HG03108 (cell line): ENCODE measurements around the gene CMTM8.

Source experiments
- ATAC-seq: cut with Tn5 transposase; IDR thresholded peaks from one replicate; pipeline ENCODE4 v1.9.1; 2021; ENCODE audit warnings: moderate library complexity; ENCODE audit not compliant: unreplicated experiment

CMTM8 gene

DNA sequence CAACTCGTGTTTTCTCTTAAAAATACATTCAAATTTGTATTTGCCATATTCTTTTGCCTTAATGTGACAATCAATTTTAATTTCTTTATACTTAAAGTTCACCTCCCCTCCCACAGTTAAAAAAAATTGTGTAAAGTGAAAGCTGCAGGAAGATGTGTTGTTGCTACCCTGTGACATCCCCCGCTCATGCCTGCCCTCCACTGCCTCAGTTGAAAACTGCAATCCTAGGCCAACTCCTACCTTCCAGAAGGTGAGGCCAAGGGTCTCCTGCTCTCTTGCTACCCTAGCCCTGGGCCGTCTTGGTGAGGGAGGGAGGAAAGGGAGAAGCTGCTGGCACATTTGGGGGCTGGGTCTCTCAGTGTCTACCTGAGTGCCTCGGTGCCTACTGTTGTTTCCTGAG is 96.2 kb downstream of the CMTM8 start:
- no peak for ATAC-seq

DNA sequence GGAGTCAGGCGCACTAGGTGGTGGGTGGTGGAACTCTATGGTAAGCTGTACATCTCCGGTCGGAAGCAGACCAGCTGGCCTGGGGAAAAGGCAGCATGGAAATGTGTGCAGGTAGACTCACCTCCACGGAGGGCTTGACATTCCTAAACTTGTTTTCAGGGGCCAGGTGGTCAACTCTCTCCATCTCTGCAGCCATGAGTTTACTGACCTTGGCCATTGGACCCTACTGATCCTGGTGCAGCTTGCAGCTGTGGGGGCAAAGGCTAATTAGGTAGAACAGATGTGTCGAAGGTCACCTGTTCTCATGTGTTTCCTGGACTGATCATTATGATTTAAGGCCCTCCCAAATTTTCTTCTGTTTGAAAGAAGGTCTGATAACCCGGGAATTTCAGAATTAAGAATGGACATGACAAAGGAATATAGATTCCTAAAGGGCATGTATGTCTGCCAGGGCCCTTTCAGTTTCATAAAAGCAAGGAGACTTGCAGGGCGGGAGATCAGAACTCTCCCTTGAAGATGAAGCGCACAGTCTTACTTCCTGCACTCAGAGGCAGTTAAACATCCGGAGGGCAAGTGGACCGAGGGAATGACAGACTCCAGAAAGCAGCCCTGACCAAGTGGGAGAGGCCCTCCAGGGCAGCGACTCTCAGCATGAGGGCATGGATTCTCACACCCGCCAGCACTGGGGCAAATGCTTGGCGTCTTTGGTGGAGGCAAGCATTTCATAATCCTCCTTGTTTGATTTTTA is 97.1 kb downstream of the CMTM8 start:
- no peak for ATAC-seq

DNA sequence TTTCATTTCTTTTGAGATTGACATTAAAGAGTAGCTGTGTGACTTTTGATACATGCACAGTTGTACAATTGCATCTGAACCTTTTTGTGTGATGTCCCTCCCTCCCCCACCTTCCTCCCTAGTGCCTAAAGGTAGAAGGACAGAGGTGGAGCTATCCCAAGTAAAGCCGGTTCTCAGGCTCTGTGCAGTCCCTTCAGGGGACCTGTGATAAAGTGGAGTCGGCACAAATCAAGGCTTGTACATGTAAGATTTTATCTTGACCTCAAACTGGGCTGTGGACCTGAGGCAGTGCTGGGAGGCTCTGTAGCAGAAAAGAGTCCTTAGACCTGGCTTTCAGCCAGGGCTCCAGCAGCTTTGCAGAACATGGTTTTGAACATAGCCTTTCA is 97.6 kb downstream of the CMTM8 start:
- no peak for ATAC-seq

DNA sequence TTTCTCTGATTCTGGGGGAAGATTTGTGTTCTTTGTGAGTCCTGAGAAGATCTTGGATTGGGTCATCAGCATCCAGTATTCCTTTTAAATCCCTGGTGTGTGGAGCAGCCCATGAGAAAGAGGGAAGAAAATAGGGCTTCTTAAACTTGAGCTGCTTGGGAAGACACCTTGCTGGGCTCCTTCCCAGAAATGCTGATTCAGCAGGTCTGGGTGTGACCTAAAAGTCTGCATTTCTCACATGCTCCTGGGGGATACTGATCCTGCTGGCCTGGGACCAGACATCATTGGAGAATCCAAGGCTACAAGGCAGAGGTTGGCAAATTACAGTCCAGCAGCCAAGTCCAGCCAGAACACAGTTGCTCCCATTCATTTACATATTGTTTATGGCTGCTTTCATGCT is 99.0 kb downstream of the CMTM8 start:
- ATAC-seq: no peak

DNA sequence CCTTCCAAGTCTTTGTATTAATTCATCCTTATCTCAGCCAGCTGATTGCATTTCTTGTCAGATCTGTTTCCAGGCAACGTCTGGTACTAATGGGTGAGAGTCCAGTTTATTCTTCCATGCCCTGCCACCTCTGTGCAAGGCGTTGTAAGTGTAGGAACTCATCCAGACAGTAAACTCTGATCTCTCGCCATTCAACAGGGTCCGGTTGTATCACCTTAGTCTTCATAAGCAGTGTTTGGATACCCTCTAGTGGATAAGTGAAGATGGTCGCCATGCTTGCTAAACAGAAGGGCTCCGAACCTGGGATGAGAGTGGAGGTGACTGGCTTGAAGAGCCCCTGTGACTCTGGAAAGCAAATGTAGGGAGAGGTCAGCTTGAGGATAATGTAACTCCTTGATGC is 101.6 kb downstream of the CMTM8 start:
- no peak for ATAC-seq

DNA sequence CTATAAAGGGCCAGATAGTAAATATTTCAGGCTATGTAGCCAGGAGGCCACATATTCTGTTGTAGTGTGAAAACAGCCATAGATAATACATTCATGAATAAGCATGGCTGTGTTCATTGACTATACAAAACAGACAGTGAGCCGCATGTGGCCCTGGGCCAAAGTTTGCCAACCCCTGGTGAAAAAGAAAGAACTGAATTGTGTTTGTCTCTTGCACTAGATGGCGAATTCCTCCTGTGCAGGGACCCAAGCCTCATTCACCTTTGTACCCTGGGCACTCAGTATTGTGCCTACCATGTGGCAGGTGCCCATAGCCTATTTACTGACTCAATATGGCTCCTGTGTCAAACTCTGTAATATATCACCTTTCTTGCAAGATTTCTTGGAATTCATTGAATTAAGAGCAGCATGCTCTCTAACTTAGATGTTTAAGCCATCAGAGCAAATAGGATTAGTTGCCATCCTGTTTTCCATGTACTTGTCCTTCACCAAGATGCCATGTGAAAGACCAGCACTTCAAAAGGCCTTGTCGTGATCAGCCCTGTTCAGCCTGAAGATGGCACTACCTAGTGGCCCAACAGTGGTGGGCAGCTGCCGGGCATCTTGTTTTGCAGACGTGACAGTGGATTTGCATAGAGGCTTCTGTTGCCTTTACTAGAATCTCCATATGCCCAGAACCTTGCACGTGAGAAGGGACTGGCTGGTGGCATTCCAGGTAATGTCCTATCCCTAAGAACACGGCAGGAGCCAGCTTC is 102.3 kb downstream of the CMTM8 start:
- no peak for ATAC-seq

DNA sequence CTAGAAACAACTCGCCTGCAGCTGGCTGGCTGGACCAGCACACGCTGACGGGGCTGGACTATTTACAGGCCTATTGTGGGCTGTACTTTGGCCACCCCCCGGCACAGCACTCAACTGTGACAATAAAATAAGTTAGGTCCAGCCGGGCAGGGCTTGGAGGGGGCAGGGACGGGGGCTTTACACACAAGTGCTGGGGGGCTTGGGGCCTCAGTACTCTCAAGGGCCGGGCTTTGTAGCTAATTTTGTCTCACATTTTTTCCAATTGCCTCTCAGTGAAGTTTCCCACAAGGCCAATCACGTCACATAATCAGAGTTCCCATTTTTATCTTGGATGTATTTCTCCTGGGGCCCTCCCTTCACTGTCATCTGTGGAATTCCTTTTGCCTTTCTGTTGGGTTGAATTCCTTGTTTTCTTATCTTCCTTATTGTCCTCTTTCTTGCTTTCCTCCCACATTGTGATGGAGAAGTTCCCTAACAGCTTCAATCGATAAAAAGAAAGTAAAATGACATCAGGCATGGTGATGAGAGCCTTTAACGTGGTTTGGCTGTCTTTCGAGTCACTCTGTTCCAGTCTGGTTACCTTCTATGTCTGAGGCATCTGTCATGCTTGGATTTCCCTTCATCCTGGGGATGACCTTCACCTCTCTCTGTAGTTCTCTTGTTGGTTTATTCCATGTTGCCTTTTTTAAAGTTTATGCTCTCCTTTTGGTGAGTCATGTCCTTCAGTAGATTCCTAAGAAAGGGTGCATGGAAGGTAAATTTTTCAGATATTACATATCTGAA is 109.1 kb downstream of the CMTM8 start:
- no peak for ATAC-seq

DNA sequence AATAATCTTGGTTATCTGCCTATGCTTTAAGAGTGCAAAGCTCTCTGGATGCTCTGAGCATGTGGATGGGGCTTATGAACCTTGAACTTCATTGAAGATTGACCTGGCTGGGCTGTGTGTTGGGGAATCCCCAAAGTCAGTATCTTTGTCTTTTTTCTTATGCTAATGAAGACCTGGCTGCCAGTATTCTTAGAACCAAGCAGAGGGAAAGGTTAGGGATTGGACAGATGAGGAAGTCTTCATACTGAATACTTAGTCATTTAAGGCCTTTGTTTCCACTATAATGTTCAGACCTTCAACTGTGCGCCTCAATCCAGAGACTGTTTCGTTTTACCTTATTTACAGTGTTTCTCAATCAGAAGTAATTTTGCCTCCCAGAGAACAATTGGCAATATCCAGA is 110.7 kb downstream of the CMTM8 start:
- ATAC-seq: no peak

DNA sequence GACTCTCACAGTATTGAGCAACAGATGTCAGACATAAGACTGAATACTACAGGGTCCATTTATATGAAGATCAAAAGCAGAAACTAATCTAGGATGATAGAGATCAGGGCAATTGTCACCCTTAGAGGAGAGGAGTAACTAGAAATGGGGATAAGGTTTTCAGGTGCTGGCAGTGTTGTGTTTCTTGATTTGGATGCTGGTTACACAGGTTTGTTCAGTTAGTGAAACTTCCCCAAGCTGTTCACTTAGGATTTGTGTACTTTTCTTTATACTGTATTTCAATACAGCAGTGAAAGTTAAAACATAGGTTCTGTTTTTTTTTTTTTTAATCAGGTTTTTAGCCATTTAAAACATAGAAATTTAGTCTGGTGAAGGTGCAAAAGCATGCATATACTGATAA is 114.1 kb downstream of the CMTM8 start:
- ATAC-seq: no peak

DNA sequence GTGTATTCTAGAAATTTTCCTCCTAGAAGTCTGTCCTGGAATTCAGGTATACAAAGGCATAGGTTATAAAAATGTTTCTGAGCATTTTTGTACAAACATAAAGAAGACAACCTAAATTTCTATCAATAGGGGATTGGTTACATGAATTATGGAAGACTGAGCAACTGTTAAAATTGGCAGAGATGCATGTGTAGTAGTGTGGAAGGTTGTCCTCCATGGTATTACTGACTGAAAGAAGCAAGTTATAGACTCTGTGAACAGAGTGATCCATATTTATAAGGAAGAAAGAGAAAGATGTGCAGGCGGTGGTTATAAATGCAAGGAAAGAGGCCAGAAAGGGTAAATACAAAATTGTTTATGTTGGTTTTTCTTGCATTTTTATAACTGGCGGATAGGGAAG is 114.9 kb downstream of the CMTM8 start:
- no peak for ATAC-seq

DNA sequence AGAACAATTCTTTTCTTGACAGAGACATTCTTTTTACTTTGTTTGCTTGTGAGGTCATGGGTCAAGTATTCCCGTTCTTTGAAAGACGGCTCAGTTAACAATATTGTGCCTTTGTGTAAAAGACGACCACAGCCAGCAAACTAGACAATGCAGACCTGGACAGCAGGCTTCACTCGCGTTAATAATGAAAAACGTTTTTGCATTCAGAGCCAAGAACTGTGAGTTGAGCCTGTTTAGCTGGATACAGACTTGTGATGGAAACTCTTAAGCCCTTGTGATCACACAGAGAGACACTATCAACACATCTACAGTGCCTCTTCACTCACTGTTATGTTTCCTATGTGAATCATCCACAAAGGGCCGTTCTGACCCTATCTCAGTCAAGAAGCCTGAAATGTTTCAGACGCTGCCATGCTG is 115.9 kb downstream of the CMTM8 start:
- no peak for ATAC-seq

DNA sequence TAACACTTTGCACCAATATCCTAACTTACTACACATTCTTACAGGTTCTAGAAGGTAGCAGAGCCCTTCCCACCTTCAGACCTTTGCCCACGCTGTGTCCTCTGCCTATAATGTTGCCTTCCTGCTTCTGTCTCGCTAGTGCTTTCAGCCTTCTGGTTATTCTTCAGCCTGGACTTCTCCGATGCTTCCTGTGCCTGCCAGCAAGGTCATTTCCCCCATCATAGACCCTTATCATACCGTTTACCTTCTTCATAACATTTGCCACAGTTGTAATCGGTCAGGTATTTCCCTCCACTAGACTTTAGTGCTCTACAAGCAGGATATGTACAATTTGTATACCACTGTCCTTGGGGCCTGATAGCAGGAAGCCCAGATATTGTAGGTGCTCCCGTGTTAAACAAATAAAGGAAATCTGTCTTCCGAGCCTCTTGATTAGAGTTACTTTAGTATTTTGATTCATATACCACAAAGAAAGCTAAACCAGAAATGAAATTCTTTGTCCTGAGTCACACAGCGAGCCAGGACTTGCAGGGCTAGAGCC is 117.3 kb downstream of the CMTM8 start:
- no peak for ATAC-seq

DNA sequence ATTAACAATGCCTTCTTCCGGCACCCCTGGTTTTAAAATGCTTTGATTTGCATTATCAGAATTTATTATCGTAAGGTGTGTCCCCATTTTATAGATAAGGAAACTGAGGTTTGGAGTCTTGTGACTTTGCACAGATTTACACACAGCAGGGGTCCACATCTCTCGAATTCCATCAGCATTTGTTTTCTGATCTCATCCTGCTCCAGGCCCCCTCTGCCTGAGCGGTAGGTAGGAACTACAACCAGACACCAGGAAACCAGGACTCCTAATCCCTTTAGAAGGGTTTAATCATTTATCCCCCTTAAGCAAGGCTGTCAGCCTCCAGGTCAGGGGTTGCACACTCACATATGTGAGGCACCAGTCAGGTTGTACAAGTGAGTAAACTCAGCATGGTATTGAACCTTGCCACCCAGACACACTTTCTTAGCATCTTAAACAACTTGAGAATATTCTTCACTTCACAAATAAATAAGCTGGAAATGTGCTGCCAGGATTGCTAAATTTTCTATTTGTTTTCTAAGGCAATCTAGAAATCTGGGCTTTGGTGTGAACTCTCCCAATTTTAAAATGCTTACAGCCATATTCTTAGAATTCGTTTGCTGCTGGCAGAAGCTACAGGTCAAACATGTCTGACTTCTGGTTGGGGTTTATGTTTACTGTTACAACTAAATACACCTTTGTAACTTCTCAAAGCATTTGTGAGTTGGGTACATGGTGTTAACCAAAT is 121.4 kb downstream of the CMTM8 start:
- no peak for ATAC-seq

DNA sequence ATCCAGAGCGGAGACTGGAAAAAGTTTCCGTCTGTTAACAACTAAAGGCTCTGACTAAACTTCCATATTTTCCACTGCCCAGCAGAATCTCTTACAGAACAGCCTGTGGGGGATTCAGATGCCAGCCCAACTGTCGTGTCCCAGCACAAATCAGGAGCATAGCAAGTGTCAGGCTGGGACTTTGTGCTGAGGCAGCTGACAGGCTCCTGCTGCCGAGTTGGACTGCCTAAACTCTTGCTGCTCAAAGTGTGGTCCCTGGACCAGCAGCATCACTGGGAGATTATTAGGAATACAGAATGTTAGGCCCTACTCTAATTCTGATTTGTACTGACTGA is 122.0 kb downstream of the CMTM8 start:
- ATAC-seq: no peak

DNA sequence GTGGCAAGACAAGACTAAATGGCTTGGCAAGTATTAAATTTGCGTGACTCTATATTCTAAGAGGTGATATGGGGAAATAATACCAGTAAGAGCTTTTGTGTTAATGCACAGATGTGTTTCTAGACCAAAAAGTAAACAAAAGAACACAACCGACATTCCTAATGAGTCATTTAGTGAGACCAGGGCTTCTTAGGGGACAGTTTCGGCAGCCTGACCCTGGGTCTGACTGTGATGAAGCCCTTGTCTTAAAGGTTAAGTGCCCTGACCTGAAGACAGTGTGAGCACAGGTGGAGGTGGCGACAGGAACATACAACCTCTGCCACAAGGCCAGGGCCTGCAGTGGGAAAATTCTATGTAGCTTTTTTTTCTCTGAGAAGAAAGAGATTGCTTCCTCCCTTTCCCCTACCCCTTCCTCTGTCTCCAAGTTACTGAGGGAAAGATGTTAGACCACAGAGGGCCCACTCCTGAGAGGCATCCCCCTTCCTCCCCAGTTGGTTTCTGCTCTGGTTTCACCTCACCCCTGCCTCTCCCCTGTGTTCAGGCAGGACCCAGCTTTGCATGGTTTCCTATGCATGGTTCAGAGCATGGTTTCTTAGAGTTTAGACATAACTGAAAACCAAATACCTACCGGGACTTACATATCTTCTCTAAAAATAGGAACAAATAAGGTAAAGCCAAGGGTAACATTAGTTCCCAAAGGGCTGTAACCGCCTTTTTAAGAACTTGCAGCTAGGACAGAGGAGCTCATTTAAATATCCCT is 128.3 kb downstream of the CMTM8 start:
- ATAC-seq: no peak

DNA sequence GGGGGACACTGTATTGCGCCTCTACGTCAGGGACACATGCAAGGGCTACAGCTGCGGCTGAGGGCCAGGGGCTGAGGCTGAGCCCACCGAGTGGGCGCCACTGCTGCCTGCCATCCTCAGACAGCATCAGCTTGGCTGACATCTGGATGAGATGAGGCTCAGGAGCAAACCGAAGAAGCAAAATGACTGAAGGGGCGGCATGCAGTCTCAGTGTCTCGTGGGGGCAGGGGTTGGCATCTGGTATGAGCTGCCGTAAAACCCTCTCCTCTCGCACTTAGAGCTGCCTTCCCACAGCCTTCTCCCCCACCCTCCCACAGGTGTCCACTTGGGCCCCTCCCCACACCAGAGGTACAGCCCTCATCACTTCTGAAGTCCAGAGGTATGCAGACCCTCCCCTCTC is 129.0 kb downstream of the CMTM8 start:
- ATAC-seq: no peak

DNA sequence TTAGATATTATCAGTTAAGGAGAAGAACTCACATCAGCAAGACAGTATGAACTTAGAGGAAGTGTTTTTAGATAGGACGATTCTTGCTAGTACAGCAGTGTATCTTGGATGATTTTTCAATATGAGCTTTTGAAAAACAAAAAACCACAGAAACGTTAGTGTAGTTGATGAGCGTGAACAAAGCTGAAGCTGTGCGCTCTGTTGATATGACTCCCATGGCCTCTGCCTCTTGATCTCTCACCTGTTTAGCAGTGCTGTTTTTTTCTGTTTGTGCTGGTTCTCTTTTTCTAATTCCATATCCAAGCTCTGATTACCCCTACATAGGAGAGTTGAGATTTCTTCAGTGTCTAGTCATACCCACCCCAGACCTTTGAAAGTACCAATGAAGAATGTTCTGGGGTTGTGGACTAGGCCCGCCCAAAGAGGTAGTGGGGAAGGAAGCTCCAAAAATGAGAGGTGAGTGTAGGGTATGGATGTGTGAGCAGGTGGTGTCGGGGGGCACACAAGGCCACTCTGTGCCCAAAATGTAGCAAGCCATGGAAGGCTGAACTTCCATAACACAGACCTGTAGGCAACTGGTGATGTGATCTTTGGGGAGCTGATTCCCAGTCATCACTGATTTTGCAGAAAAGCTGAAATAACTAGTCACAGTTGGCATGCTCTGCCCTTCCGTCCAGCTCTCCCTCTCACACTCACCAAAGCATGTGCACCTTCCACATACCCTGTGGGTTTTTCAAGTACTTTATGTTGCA is 133.2 kb downstream of the CMTM8 start:
- ATAC-seq: no peak

DNA sequence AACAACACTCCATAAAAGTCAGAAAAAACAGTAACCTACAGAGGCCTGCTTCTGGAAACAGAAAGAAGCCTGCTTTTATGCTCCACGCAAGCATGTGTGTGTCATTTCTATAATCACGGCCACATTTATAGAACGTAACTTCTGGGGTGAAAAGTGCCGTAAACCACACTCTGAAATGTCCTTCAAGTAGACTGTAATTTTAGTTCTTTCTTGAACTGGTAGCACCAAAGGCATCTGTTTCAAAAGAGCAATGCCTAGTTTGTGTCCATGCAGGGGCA is 133.7 kb downstream of the CMTM8 start:
- ATAC-seq: no peak

DNA sequence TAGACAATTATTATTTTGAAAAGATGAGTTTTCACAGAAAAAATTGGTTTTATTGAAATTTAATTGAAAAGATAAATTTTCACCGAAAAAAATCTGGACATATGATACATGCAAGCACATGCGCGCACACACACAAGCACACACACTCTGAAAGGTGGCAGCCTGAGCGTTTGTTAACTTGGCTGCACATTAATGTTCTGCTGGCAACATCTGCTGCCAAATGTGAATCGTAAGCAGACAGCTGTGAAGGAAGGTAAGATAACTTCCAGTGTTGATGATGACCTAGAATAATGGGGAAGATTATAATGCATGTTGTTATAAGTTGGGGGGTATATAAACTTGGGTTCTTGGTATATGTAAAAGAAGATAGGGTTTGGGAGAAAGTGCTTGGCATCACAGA is 134.8 kb downstream of the CMTM8 start:
- no peak for ATAC-seq

DNA sequence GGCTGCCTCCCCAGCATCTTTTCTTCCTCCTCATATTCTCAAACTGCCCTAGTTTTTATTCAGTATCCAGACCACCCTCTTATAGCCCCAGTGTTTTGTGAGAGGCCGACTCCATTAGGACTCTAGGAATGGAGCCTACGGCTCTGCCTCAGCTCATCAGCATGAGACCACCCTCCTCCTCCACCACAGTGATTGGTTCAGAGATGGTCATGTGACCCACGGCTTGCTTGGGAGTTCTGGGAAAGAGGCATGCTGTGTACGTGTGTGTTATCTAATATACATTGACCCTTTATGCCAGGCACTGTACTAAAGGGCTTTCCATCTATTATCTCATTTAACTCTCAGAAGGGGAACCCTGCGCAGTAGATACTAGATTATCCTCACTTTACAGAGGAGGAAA is 135.4 kb downstream of the CMTM8 start:
- no peak for ATAC-seq
